AG09309 (cell line): ENCODE results near the gene CASZ1.

Experiments used
- DNase-seq: peaks from one replicate; pipeline ENCODE4 v3.0.0-alpha.2; 2010; ENCODE audit warnings: low read depth
- H3K4me3 ChIP-seq: 2 replicates; pipeline ENCODE4 v1.5.1; 2011; ENCODE audit warnings: mild to moderate bottlenecking, low read depth, low read length, moderate library complexity; ENCODE audit not compliant: control insufficient read depth
- CTCF ChIP-seq: IDR thresholded peaks from 2 replicates; pipeline ENCODE4 v1.5.1; 2011; ENCODE audit warnings: mild to moderate bottlenecking, low read depth, low read length, inconsistent platforms; ENCODE audit not compliant: insufficient read depth, control insufficient read depth; ENCODE audit errors: missing control alignments

Gene CASZ1

GRCh38 chr1:10592373-10592772, 204.1 kb downstream of the CASZ1 start:
- DNase-seq, result no peak
- TF ChIP-seq CTCF, result no peak
- no peak overlapping the region for H3K4me3 ChIP-seq

- no peak for DNase-seq
- TF ChIP-seq CTCF, result no peak
- H3K4me3 ChIP-seq, result no peak overlapping the region
Observed at GRCh38 chr1:10591010-10591409, 205.4 kb downstream of the CASZ1 start.

GRCh38 chr1:10589074-10589473, 207.4 kb downstream of the CASZ1 start:
- DNase-seq, result no peak
- no peak overlapping the region for H3K4me3 ChIP-seq
- no peak for TF ChIP-seq CTCF

- DNase-seq, result no peak
- H3K4me3 ChIP-seq, result no peak overlapping the region
- TF ChIP-seq CTCF, result no peak
Observed at GRCh38 chr1:10588640-10589039, 207.8 kb downstream of the CASZ1 start.
